Jurkat, Clone E6-1 (cell line): ENCODE results near the gene DCAF17.
A peak's percentile ranks its signal among the peaks of the same experiment; 100 is the strongest.
"Not testable (repeated sequence)": the region's sequence is repeated elsewhere in the genome, so short reads cannot be mapped to it uniquely, and the experiment has no call there.

ENCODE experiments used
- DNase-seq: peaks from one replicate; pipeline ENCODE4 v3.0.0-alpha.2; 2011; ENCODE audit warnings: low read depth, low spot score
- H3K4me3 ChIP-seq: 2 replicates; pipeline ENCODE4 v1.5.1; 2011; ENCODE audit warnings: mild to moderate bottlenecking, low read length, control low read depth, moderate library complexity

Gene DCAF17

GRCh38 chr2:171409436-171409971 lies 24.5 kb upstream of the DCAF17 start:
- H3K4me3 ChIP-seq = no peak overlapping the region
- DNase-seq = no peak

DNA sequence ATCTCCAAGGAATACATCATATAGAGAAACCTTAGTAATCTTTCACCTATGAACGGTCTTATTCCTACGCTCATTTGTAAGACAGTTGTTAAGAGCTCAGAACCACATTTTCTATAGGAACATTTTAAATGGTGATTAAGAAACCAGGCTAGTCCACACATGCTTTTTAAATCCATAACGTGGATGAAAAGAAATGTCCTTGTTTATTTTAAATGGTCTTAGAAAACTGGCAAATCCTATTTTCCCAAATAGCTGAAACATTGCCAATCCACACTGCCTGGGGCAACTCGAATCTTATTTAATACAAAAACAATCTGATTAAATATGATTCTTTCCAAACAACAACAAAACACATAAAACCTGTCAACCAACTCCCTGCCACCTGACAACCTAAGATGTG lies 23.9 kb upstream of the DCAF17 start:
- H3K4me3 ChIP-seq = no peak overlapping the region
- DNase-seq = no peak

DNA sequence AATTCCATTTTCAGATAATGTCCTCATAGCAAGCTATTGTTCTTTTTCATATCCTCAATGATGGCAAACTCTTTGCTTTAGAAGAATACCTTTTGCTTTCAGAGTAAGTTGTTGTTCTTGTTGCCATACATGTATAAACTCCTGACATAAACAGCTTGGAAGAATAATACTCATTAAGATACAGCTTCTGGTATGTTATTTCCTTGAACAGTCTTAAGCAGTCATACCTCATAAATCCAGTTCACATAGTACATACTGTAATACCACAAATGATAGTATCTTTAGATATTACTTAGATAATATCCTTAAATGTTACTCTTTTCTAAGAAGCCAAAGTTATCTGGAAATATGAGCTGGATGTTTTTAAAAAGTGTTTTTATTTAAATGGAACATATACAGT lies 23.4 kb upstream of the DCAF17 start:
- no peak for DNase-seq
- no peak overlapping the region for H3K4me3 ChIP-seq

DNA sequence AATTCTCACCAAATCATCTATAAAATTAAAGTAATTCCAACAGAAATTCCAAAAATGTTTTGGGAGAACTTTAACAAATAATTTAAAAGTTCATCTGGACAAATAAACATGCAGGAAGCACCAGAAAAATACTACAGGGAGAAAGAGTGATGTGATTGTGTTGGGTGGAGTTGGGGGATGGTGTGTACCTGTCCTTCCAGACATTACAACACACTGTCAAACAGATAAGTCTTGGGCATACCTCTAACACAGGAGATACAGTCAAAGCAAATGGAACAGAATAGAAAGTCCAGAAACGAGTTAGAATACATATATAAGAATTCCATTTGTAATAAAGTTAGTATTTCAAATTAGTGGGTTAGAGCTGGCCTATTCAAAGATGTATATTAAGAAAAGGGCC lies 22.8 kb upstream of the DCAF17 start:
- H3K4me3 ChIP-seq = no peak overlapping the region
- no peak for DNase-seq

- no peak for DNase-seq
- no peak overlapping the region for H3K4me3 ChIP-seq
Observed at GRCh38 chr2:171411791-171412483, 22.1 kb upstream of the DCAF17 start.

DNA sequence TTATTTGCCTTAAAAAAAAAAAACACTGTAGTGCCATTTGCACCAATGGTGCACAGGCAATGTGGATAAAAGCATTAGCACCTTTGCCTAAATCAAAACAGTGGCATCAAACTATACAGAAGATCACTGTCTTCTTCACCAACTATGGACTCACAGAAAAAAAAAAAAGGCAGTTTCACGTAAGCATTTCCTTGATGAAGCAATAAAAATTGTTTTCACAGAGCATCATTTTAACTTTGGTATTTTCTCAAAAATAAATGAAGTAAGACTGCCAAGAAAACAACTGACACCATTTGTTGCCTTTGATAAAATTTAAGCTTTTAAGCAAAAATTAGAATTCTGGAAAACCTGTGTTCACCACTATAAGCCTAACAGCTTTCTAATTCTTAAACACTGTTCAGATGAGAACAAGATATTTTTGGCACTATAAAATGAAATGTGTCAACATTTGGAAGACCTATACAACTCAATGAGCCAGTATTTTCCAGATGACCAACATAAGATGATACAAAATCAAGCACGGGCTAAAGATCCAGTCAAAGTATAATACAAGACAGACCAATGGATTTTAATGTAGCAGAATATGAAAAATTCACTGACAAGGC lies 21.4 kb upstream of the DCAF17 start:
- no peak for DNase-seq
- no peak overlapping the region for H3K4me3 ChIP-seq

DNA sequence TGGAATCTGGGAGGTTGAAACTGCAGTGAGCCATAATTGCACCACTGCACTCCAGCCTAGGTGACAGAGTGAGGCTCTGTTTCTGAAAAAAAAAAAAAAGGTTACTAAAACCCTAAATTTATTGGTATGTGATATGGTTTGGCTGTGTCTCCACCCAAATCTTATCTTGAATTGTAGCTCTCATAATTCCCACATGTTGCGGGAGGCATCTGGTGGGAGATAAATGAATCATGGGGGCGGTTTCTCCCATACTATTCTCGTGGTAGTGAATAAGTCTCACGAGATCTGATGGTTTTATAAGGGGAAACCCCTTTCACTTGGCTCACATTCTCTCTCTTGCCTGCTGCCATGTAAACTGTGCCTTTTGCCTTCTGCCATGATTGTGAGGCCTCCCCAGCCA lies 19.4 kb upstream of the DCAF17 start:
- not testable (repeated sequence) for DNase-seq, H3K4me3 ChIP-seq

DNA sequence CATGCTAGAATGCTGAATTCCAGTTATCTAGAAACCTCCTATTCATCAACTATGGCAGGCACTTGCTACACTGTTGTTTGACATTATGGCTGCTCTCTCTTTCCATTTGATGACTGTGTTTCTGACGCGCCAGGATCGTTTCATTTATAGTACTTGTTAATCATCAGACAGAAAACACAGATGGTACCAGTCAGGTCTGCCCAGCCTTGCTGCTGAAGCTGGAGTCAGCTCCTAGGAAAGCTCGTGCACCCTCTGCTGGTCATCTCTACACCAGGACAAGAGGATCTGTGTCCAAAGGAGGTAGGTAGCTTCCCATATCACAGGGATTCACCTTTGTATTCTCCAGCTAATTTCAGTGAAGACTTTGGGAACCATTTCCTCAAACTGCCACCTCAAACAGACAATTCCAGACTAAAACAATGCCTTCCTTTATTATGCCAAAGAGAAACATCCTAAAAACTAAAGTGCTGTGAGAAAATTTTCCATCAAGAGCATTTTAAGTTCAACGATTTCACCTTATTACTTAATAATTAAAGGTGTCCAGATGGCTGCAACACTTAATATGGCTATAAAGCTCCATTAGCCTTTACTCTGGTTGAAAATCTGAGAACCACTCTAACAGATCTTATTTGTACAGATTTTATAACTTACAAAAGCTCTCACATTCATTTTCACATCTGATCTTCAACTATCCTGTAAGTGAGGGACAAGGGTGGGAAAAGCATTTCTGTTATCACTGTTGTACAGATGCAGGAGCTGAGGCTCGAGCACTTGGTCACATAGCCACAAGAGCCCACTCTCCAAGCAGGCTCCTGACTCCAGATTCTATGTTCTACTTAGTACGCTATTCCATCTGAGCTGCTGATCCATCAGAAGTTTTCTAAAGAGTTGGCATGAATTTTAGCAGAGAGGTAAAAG lies 17.8 kb upstream of the DCAF17 start:
- DNase-seq = peak; percentile 66
- no peak overlapping the region for H3K4me3 ChIP-seq

- no peak overlapping the region for H3K4me3 ChIP-seq
- DNase-seq = no peak
Observed at GRCh38 chr2:171419333-171419732, 14.7 kb upstream of the DCAF17 start.

GRCh38 chr2:171420728-171421563 lies 13.1 kb upstream of the DCAF17 start:
- DNase-seq = no peak
- H3K4me3 ChIP-seq = no peak overlapping the region

- H3K4me3 ChIP-seq, DNase-seq: not testable (repeated sequence)
Observed at GRCh38 chr2:171422710-171423495, 11.1 kb upstream of the DCAF17 start.

GRCh38 chr2:171430516-171431410 lies 3.3 kb upstream of the DCAF17 start:
- no peak for DNase-seq
- no peak overlapping the region for H3K4me3 ChIP-seq

- DNase-seq = no peak
Observed at GRCh38 chr2:171431677-171432167, 2.3 kb upstream of the DCAF17 start.

GRCh38 chr2:171432206-171432968 lies 1.6 kb upstream of the DCAF17 start:
- H3K4me3 ChIP-seq = peak overlapping the region; percentile 87
- DNase-seq = peak; percentile 55

More at GRCh38 chr2:171431677-171432167, 2.3 kb upstream of the DCAF17 start:
- no peak overlapping the region for H3K4me3 ChIP-seq

DNA sequence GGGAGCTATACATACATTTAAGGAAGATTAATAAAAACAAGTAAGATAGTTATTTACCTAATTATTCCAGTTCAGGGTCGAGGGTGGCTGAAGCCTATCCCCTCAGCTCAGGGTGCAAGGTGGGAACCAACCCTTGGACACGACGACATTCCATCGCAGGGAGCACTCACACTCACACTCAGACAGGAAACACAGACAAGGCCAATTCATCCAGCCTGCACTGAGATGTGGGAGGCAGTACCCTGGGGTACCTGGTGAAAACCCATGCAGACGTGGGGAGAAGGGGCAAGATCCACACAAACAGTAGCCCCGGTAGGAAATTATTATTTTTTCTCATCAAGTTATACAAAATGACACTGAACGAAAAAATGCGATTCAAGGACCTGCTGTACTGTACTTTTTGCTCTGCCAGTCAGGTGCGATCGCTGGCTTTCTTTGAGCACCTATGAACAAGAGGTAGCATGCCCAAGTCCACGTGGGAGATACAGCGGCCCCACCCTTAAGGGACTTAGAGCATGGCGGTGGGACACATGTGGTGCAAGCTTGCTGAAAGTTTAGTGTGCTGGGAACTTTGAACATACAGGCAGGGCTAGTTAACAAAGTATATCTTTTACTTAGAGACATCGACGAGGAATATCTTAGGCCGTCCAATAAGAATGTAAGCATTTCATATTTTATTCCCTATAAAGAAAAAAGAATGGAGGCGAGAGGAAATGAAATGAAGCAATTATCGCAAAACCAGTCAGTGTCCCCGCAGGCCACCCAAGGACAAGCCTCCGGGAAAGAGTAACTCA lies 860 bp upstream of the DCAF17 start:
- H3K4me3 ChIP-seq = peak overlapping the region; percentile 87
- DNase-seq = peak; percentile 46

DNA sequence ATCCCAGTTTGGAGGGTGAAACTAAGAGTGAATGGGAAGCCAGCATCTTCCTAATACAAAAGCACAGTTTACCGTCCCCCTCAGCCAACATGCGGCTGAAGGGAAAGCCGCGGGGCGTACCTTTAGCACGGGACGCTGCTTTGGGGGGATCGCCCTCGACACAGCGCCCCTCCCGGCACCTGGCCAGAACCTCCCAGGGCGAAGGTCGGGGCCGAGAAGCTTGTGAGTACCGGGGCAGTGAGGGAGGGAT lies 338 bp upstream of the DCAF17 start, which contains the start of gene METTL8:
Gene METTL8, minus strand, starts transcription at position 228 of the 250 bp plus-strand sequence. CDS start 41,805 bp downstream, outside the sequence.
- peak within 1 kb of the TSS; percentile 87 for H3K4me3 ChIP-seq
- DNase-seq = no peak
